ENCODE measurements around the gene CDH26.

DNA sequence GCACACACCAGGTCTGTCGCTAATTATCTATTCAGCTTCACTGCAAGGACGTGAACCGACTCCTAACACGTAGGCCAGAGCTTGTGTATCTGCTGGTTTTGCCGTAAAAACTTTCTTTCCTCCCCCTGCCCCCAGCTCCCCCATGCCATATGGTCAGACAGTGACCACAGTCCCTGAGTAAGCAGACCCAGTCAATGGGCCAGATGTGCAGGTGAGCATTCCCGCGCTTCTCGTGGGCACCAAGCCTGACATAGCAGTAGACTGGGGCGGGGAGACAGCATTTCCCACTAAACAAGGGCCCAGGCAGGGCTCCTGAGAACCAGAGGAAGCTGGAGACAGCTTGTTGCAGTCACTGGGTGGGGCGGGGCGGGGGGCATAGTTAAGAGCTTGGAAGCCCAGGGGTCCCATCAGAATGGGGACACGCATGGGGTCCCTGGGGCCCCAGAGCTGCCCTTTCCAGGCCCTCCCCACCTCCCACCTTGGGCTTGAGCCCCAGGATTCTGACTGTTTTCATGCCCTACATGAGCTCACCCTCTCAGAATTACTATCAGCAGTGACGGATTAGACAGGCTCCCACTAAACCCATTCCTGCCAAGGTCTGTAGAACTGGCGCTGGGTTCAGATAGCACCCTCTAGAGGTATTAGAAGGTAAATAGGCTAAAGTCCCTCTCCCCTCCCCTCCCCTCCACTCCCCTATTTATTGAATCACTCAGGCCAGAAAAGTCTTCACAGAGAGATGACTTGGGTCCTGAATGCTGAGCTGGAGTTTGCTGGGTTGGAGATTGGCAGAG lies 51.8 kb downstream of the CDH26 start:
- peak; percentile 57 for TF ChIP-seq CTCF (IDR thresholded peaks at IDR 0.05; ENCODE audit: borderline replicate concordance, extremely low read depth, low read length, poor library complexity, severe bottlenecking)
- TF ChIP-seq EZH2 (IDR thresholded peaks at IDR 0.05; ENCODE audit: borderline replicate concordance, low read depth, low read length, severe bottlenecking), result no peak

Data from DND-41 (cell line).